SH-SY5Y (cell line): ENCODE measurements around the gene DAGLA.

Source experiments
- GATA2 ChIP-seq: IDR thresholded peaks from 2 replicates; pipeline ENCODE4 v1.6.1; 2011; ENCODE audit warnings: mild to moderate bottlenecking, low read depth, low read length
- GATA3 ChIP-seq: IDR thresholded peaks from 2 replicates; pipeline ENCODE4 v1.6.1; 2011; ENCODE audit warnings: low read depth, mild to moderate bottlenecking, low read length, moderate library complexity

DNA sequence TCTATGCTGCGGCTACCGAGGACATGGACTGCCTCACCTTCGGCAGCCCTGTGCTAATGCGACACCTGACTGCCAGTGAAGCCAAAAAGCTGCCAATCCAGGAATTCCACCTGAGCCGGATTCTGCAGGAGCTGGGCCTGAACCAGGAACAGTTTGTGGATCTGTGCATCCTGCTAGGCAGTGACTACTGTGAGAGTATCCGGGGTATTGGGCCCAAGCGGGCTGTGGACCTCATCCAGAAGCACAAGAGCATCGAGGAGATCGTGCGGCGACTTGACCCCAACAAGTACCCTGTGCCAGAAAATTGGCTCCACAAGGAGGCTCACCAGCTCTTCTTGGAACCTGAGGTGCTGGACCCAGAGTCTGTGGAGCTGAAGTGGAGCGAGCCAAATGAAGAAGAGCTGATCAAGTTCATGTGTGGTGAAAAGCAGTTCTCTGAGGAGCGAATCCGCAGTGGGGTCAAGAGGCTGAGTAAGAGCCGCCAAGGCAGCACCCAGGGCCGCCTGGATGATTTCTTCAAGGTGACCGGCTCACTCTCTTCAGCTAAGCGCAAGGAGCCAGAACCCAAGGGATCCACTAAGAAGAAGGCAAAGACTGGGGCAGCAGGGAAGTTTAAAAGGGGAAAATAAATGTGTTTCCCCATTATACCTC, 115.8 kb downstream of the DAGLA start:
- TF ChIP-seq GATA3 = no peak
- no peak for TF ChIP-seq GATA2
